Articular chondrocyte of knee joint (primary cell): ENCODE results near the gene GLUL. TPM values are rescaled to one million over a fixed set of nuclear protein-coding genes. Genes with fewer than 3 reads are reported as not detected.

Source experiments
- total RNA-seq: library from RNA; depleted of rRNA; stranded (reverse); fragments of >200 nt; gene quantifications from 2 replicates; pipeline ENCODE4 v1.2.3, GENCODE V29; 2012

GLUL gene
- 320 and 394 TPM in 2 replicates for total RNA-seq

DNA sequence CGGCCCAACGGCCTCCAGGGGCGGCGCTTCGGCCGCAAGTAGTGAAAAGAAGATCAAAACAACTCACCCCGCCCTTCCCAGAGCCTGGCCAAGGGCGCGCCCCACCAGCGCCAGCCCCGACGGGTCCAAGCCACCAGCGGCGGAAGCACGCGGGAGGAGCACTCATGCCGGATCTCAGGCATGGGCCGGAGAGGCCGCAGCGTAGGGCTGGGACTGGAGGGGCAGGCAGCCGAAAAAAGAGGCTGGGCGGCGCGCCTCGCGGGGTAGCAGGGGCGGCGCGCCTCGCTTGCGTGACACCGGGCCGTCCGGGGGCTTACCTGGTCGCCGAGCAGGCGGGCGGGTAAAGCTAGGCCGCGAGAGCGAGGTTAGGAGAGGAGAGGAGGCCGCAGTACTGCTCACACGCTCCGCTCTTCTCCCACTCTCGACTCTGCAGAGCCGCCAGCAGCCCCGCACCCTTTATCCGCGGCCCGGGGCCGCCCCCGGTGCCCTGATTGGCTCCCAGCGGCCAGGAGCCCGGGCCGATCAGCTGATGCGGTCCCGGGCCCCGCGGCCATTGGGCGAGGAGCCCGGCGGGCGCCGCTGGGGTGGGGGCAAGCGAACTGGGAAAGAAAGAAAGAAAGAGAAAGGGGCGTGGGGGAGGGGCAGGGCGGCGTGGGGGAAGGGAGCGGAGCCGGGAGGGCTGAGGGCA lies at the start of gene GLUL:
Gene GLUL, minus strand, starts transcription at position 429 of the 688 bp plus-strand sequence. CDS start 3,053 bp downstream, outside the sequence.

DNA sequence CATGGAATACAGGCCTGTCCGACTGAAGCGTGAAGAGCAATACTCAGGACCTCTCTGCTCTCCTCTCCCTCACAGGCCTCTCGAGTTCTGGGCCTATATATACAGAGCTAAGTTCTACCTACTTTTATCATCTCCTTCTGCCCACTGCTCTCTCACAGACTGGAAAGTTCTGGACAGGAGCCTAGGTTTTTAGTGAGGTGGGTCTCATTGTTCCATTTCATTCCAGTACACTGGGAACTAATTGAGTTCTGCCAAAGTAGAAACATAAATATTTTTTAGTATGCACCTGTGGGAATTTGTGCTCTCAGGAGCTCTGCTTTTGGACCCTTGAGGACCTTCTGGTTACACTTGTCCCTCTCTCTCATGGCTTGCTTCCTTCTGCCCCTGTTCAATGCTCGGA lies 9.0 kb upstream of the GLUL start, which contains the start of gene TEDDM1:
Gene TEDDM1, minus strand, starts transcription at position 101 of the 400 bp plus-strand sequence. CDS start 182 bp downstream, outside the sequence.

Other genes starting within 250 kb of the GLUL start
- not detected in 2 replicates for gene TEDDM1, start 8.9 kb upstream of the GLUL start, total RNA-seq
- not detected in 2 replicates for gene RGSL1, start 58.4 kb upstream of the GLUL start, total RNA-seq
- 13.2 and 13.9 TPM in 2 replicates for gene RNASEL, start 197.5 kb upstream of the GLUL start, total RNA-seq
- gene RGS16, start 212.6 kb upstream of the GLUL start, total RNA-seq: 17.2 and 18.8 TPM in 2 replicates